GM06990 (cell line): Measurements from ENCODE around the gene NOX4.

Experiments
- DNase-seq: peaks from one replicate; pipeline ENCODE4 v3.0.0-alpha.2; 2011; ENCODE audit not compliant: insufficient read length; ENCODE audit errors: extremely low read depth
- H3K27me3 ChIP-seq: replicated peaks from 2 replicates; pipeline ENCODE4 v1.6.0; 2011; ENCODE audit warnings: low read length; ENCODE audit not compliant: control insufficient read depth, insufficient read depth
- H3K36me3 ChIP-seq: 2 replicates; pipeline ENCODE4 v1.5.1; 2011; ENCODE audit warnings: low read length; ENCODE audit not compliant: control insufficient read depth, insufficient read depth
- H3K4me3 ChIP-seq: replicated peaks from 2 replicates; pipeline ENCODE4 v1.5.1; 2011; ENCODE audit warnings: low read depth, mild to moderate bottlenecking, control low read depth, low read length
- CTCF ChIP-seq: IDR thresholded peaks from 2 replicates; pipeline ENCODE4 v1.5.1; 2011; ENCODE audit warnings: low read length, control low read depth, mild to moderate bottlenecking, inconsistent platforms; ENCODE audit not compliant: insufficient read depth, poor library complexity, severe bottlenecking

The NOX4 gene

GRCh38 chr11:89529626-89530380, 38.6 kb upstream of the NOX4 start:
- Histone ChIP-seq H3K27me3 (no peaks in the 10 kb centered on the region), H3K4me3 (no peak overlapping the region), H3K36me3 (no peaks in the 10 kb centered on the region)
- TF ChIP-seq CTCF, result no peak
- no peak for DNase-seq

- no peak for TF ChIP-seq CTCF
- H3K27me3 ChIP-seq, result no peaks in the 10 kb centered on the region
- H3K4me3 ChIP-seq, result no peak overlapping the region
- no peaks in the 10 kb centered on the region for H3K36me3 ChIP-seq
- DNase-seq, result no peak
Measured at GRCh38 chr11:89521792-89522191, 30.6 kb upstream of the NOX4 start.

GRCh38 chr11:89521294-89521693, 30.1 kb upstream of the NOX4 start:
- Histone ChIP-seq H3K4me3 (no peak overlapping the region), H3K36me3 (no peaks in the 10 kb centered on the region), H3K27me3 (no peaks in the 10 kb centered on the region)
- no peak for DNase-seq
- no peak for TF ChIP-seq CTCF

GRCh38 chr11:89516496-89516895, 25.3 kb upstream of the NOX4 start:
- no peak for TF ChIP-seq CTCF
- Histone ChIP-seq H3K4me3 (no peak overlapping the region), H3K27me3 (no peaks in the 10 kb centered on the region), H3K36me3 (no peaks in the 10 kb centered on the region)
- no peak for DNase-seq

GRCh38 chr11:89508544-89508943, 17.4 kb upstream of the NOX4 start:
- Histone ChIP-seq H3K36me3 (no peaks in the 10 kb centered on the region), H3K4me3 (no peak overlapping the region), H3K27me3 (no peaks in the 10 kb centered on the region)
- no peak for TF ChIP-seq CTCF
- no peak for DNase-seq

- no peak for TF ChIP-seq CTCF
- no peaks in the 10 kb centered on the region for H3K27me3 ChIP-seq
- H3K36me3 ChIP-seq, result no peaks in the 10 kb centered on the region
- no peak overlapping the region for H3K4me3 ChIP-seq
- no peak for DNase-seq
Measured at GRCh38 chr11:89504270-89504669, 13.1 kb upstream of the NOX4 start.
